Kidney (tissue), 14 donors: ENCODE measurements around the gene FMO5. TPM values are rescaled to one million over a fixed set of nuclear protein-coding genes. Genes with fewer than 3 reads are reported as not detected.

Experiments used
- DNase-seq, 5 donors: peaks; one replicate each; pipeline ENCODE4 v3.0.0-alpha.2; 2013 to 2020
- FAIRE-seq: peaks from 2 replicates; lab custom pipeline; 2012; peaks lifted over from hg19 to GRCh38; lab: Jason Lieb, UNC
- H3K27ac ChIP-seq, 2 donors: one replicate each; pipeline ENCODE4 v1.7.0; 2013; ENCODE audit warnings: low read depth in 2 of 2, low read length in 2 of 2, inconsistent platforms in 1 of 2
- H3K27me3 ChIP-seq: one replicate; pipeline ENCODE4 v1.7.1; 2013; ENCODE audit warnings: low read length, inconsistent platforms; ENCODE audit not compliant: control insufficient read depth, insufficient read depth
- H3K36me3 ChIP-seq, 3 donors: one replicate each; pipeline versions ENCODE4 v1.7.0 to v1.7.1; 2013; ENCODE audit warnings: low read length in 3 of 3, control low read depth in 1 of 3, inconsistent platforms in 1 of 3; ENCODE audit not compliant: insufficient read depth in 3 of 3, control insufficient read depth in 2 of 3
- H3K4me1 ChIP-seq, 3 donors: one replicate each; pipeline versions ENCODE4 v1.7.0 to v1.7.1; 2013; ENCODE audit warnings: low read length in 3 of 3, inconsistent platforms in 1 of 3, low read depth in 1 of 3; ENCODE audit not compliant: control insufficient read depth in 2 of 3, insufficient read depth in 2 of 3
- H3K4me3 ChIP-seq, 3 donors: one replicate each; pipeline versions ENCODE4 v1.7.0 to v1.8.1; 2013; ENCODE audit warnings: low read length in 3 of 3, control low read depth in 1 of 3, inconsistent platforms in 1 of 3
- H3K9ac ChIP-seq, 3 donors: one replicate each; pipeline versions ENCODE4 v1.7.0 to v1.7.1; 2013; ENCODE audit warnings: low read length in 3 of 3, control low read depth in 1 of 3, inconsistent platforms in 1 of 3
- H3K9me3 ChIP-seq, 3 donors: one replicate each; pipeline versions ENCODE4 v1.7.0 to v1.7.1; 2013; ENCODE audit warnings: low read length in 3 of 3, control low read depth in 1 of 3, inconsistent platforms in 1 of 3; ENCODE audit not compliant: control insufficient read depth in 2 of 3, insufficient read depth in 1 of 3
- CTCF ChIP-seq: IDR thresholded peaks from 3 replicates; pipeline ENCODE4 v1.5.1; 2012; ENCODE audit warnings: mild to moderate bottlenecking, moderate library complexity, borderline replicate concordance; ENCODE audit not compliant: insufficient read depth; ENCODE audit errors: extremely low read depth
- intact Hi-C: fragments of 100-400 bp; cut with DNase I; formaldehyde crosslinking; loops from one replicate; pipeline ENCODE4 v1.11.1; 2022
- polyA plus RNA-seq: library from polyadenylated mRNA; stranded (reverse); fragments of 350-450 nt; fragmentation: Illumina TruSeq; extraction: RNeasy Lipid Tissue Mini Kit (QIAGEN cat#74804); gene quantifications from one replicate; pipeline ENCODE4 v1.2.3, GENCODE V29; 2014; ENCODE audit warnings: low read depth, low replicate concordance; ENCODE audit not compliant: insufficient read depth
- total RNA-seq: library from RNA; stranded (reverse); fragmentation: NEBNext Ultra II Directional; extraction: Animal tissue kit (Norgen Biotek cat#: 25700); gene quantifications from one replicate; pipeline ENCODE4 v1.2.1, GENCODE V29; 2021
- donor health status: control.
- donor health status: control.
- donor health status: control.
- donor health status: control.
- donor health status: control.
- donor health status: DM: yes; HTN: yes; CAD: no.
- donor health status: Normal renal cell carcinoma (clear cell type).

Gene FMO5
- total and polyA plus RNA-seq, 2 donors from 2014 or later, result 9.5 to 12.3 TPM

GRCh38 chr1:147214325-147214724, 10.8 kb downstream of the FMO5 start:
- no peak overlapping the region for H3K9ac ChIP-seq
- H3K27me3 ChIP-seq, result no peaks in the 10 kb centered on the region
- no peaks in the 10 kb centered on the region for H3K9me3 ChIP-seq
- peaks cover 0 to 9% (median 3%) of the 10 kb centered on the region in 3 donors for H3K36me3 ChIP-seq
- no peak for DNase-seq
- H3K4me1 ChIP-seq, result no peaks in the 10 kb centered on the region
- no peak overlapping the region for H3K27ac ChIP-seq
- FAIRE-seq, result no peak
- no peak for TF ChIP-seq CTCF
- H3K4me3 ChIP-seq, result no peak overlapping the region
- intact Hi-C loops, result no loop called here

- DNase-seq (no peak), FAIRE-seq (no peak)
- H3K4me1 ChIP-seq, result no peaks in the 10 kb centered on the region
- no peak overlapping the region for H3K4me3 ChIP-seq
- H3K27me3 ChIP-seq, result no peaks in the 10 kb centered on the region
- H3K9ac ChIP-seq, result no peak overlapping the region
- TF ChIP-seq CTCF, result no peak
- no peak overlapping the region for H3K27ac ChIP-seq
- peaks cover 0 to 9% (median 3%) of the 10 kb centered on the region in 3 donors for H3K36me3 ChIP-seq
- intact Hi-C loops, result no loop called here
- no peaks in the 10 kb centered on the region for H3K9me3 ChIP-seq
Observed at GRCh38 chr1:147213271-147213670, 11.9 kb downstream of the FMO5 start.

GRCh38 chr1:147211577-147211976, 13.6 kb downstream of the FMO5 start:
- no peaks in the 10 kb centered on the region for H3K27me3 ChIP-seq
- peaks cover 0 to 9% (median 3%) of the 10 kb centered on the region in 3 donors for H3K36me3 ChIP-seq
- no peaks in the 10 kb centered on the region for H3K4me1 ChIP-seq
- no peak overlapping the region for H3K9ac ChIP-seq
- FAIRE-seq, result no peak
- no peak overlapping the region for H3K27ac ChIP-seq
- intact Hi-C loops, result no loop called here
- no peaks in the 10 kb centered on the region for H3K9me3 ChIP-seq
- TF ChIP-seq CTCF, result no peak
- DNase-seq, result no peak
- H3K4me3 ChIP-seq, result no peak overlapping the region

- Histone ChIP-seq H3K4me1 (no peaks in the 10 kb centered on the region), H3K9ac (no peak overlapping the region), H3K27ac (no peak overlapping the region), H3K9me3 (no peaks in the 10 kb centered on the region), H3K27me3 (no peaks in the 10 kb centered on the region), H3K36me3 (peaks cover 0 to 9% (median 3%) of the 10 kb centered on the region in 3 donors), H3K4me3 (no peak overlapping the region)
- no peak for TF ChIP-seq CTCF
- intact Hi-C loops, result no loop called here
- no peak for DNase-seq
- FAIRE-seq, result no peak
Observed at GRCh38 chr1:147210987-147211386, 14.2 kb downstream of the FMO5 start.
